GM19452 (cell line): ENCODE results near the gene TAS1R3.
"Not testable (repeated sequence)": the region's sequence is repeated elsewhere in the genome, so short reads cannot be mapped to it uniquely, and the experiment has no call there.

ENCODE experiments used
- ATAC-seq: cut with Tn5 transposase; IDR thresholded peaks from one replicate; pipeline ENCODE4 v1.9.1; 2021; ENCODE audit not compliant: unreplicated experiment

The TAS1R3 gene

DNA sequence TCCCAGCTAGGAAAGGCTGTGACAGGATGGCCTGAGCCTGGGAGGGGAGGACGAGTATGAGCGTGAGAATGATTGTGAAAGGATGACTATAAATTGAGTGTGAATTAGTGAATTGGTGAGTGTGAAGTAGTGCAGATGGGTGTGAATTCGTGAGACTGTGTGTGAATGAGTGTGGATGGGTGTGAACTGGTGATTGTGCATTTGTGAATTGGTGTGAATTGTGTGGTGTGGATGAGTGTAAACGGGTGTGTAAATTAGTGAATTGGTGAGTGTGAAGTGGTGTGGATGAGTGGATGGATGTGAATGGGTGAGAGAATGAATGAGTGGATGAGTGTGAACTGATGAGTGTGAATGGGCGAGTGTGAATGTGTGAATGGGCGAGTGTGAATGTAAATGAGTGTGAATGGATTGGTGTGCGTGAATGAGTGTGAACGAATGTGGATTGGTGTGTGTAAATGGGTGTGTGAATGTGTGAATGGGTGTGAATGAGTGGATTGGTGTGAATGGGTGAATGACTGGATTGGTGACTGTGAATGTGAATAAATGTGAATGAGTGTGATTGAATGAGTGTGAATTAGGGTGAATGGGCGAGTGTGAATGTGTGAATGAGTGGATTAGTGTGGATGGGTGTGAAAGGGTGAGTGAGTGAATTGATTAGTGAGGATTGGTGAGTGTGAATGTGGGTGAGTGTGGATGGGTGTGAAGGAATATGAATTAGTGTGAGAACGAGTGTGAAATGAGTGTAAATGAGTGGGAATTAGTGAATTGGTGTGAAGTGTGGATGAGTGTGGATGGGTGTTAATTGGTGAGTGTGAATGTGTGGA is 35.0 kb downstream of the TAS1R3 start:
- no peak for ATAC-seq

GRCh38 chr1:1366699-1367066 is 35.6 kb downstream of the TAS1R3 start:
- no peak for ATAC-seq

GRCh38 chr1:1367315-1367714 is 36.2 kb downstream of the TAS1R3 start:
- ATAC-seq, result no peak

- ATAC-seq, result not testable (repeated sequence)
These were observed 39.0 kb downstream of the TAS1R3 start for GRCh38 chr1:1370094-1370493.

- ATAC-seq, result no peak
These were observed 39.8 kb downstream of the TAS1R3 start for GRCh38 chr1:1370771-1371300.

DNA sequence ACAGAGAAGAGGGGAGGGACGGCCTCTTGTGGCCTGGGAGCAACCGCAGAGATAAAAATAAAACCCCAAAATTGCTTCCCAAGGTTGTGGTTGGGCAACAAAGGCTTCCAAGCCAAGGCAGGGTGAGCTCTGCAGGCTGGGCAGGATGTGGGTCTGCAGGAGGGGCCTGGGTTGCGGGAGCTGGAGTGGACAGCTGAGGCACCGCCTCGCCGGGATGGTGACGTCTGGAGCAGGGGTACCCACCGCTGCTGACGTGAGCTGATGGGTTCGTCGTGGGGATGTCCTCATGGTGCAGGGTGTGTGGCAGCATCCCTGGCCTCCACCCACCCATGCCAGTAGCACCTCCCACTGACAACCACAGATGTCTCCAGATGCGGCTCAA is 40.3 kb downstream of the TAS1R3 start:
- no peak for ATAC-seq

- no peak for ATAC-seq
These were observed 40.9 kb downstream of the TAS1R3 start for GRCh38 chr1:1371746-1372711.

DNA sequence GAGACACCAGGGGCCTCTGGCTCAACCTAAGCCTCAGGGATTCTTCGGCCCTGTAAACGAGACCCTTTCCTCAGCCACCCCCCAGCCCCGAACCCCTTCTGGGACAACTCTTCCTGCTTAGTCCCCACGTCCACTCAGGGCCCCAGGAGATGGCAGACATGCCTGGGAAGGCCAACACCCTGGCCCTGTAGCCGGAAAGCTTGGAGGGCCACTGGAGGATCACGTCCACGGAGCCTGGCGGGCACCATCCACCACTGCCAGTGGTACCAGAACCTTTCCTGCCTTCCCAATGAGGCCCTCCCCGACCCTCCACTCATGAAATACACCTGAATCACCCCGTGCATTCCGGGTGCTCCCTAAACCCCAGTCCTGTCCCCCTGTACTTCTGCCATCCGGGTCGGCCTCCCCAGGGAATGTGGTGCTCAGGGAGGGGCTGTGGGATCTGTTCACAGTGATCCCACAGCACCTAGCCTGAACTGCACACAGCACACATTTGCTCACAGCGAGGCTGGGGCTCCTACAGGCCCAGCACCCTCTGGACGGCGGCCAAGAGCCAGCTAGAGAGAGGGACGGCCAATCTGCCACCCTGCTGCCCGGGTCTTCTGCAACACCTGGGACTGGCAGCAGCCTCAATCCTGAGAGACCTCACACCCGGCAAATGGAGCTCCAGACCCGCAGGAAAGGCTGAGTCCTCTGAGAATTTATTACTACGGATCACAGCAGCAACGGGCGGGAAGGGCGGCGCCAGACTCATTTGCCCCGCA is 42.2 kb downstream of the TAS1R3 start:
- ATAC-seq, result no peak

- ATAC-seq, result no peak
These were observed 42.9 kb downstream of the TAS1R3 start for GRCh38 chr1:1373815-1374588.

- ATAC-seq, result no peak
These were observed 43.5 kb downstream of the TAS1R3 start for GRCh38 chr1:1374589-1374928.

DNA sequence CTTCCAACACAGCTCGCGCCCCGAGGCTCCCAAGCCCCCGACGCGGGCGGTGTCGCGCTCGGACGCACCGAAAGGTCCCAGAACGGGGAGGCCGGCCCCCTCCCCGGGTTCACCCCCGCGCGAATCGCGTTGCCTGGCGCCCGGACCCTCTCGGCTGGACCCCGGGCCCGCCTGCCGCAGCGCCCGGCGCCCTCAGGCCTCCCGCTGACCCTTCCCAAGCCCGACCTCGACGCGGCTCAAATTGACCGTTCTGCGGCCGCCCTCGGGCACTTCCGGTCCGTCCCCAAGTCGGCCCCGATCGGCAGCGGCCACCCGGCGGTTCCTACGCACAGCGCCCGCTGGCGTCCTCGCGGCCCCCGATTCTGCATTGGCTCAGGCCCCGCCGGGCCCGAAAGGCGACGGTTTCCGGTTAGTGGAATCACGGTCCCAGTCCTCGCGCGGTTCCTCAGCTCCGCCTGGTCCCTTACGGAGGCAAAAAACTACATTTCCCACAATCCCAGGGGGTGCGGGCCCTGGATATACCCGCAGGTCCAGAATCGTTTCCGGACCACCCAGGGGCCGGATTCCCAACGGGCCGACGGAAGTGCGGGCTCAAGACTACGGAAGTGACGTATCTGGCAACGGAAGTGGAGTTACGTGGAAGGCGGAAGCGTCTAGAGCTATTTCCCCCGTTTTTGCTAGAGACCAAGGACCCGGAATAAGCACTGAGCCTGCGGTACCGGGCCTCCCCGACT is 44.0 kb downstream of the TAS1R3 start, which contains the start of gene AURKAIP1:
TSS of gene AURKAIP1 (minus strand) at position 279 of the 734 bp plus-strand sequence. CDS start 451 bp downstream, outside the sequence.
- ATAC-seq, result peak; percentile 87

GRCh38 chr1:1376551-1377226 is 45.6 kb downstream of the TAS1R3 start:
- ATAC-seq, result no peak

DNA sequence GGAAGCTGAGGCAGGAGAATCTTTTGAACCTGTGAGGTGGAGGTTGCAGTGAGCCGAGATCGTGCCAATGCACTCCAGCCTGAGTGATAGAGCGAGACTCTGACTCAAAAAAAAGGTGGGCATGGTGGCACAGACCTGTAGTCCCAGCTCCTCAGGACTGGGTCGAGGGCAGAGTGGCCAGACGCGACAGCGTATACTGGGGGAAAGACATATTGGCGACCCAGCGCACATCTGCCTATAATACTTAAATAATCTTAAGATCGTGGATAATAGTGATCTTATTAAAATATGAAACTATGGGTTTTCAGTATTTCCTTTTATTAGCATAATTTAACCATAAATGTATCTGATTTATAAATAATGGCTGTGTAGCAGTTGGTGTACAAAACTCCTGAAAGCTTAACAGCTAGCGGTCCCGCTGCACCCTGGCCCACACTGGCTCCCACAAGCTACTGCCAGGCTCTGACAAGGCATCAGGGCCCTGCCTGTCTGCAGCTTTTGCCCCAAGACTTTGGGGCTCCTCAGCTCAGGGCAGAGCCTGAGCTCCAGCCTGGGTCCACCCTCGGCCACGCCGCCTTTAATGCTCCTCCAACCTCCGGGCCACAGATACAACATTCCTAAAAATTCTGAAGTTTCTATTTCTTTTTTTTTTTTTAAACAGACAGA is 46.6 kb downstream of the TAS1R3 start:
- no peak for ATAC-seq

GRCh38 chr1:1380860-1381259 is 49.8 kb downstream of the TAS1R3 start:
- no peak for ATAC-seq

DNA sequence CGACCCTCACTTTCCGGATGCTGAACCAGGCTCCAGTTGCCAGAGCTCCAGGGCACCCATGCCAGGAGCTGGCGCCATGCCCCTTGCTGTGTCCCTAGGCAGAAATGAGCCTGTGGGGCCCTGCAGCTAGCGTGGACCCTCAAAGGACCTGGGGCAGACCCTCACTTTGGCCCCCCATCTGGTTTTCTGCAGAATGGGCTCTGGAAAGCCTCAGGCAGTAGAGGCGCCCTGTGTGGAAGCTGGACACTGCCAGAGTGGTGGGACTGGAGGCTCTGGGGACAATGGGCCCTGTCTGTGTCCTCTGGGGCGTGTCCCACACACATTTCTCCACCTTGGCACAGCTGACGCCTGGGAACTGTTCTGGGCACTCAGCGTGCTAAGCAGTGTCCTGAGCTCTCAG is 50.2 kb downstream of the TAS1R3 start:
- no peak for ATAC-seq
